Lower lobe of right lung (tissue), 2 donors: Measurements from ENCODE around the gene DPCD. TPM values are rescaled to one million over a fixed set of nuclear protein-coding genes. Genes with fewer than 3 reads are reported as not detected.

ENCODE experiments used
- ATAC-seq, 2 donors: fragments of 200-7000 bp; cut with Tn5 transposase; one replicate each; pipeline ENCODE4 v1.9.1; 2020 to 2022; ENCODE audit warnings: mild to moderate bottlenecking in 2 of 2, moderate library complexity in 2 of 2
- DNase-seq: peaks from one replicate; pipeline ENCODE4 v3.0.0-alpha.2; 2020
- H3K27ac ChIP-seq: fragments of 200-600 bp; one replicate; pipeline ENCODE4 v1.8.0; 2022
- H3K27me3 ChIP-seq: fragments of 200-600 bp; one replicate; pipeline ENCODE4 v1.8.0; 2022; ENCODE audit warnings: low read depth
- H3K36me3 ChIP-seq: fragments of 200-600 bp; one replicate; pipeline ENCODE4 v1.8.0; 2022; ENCODE audit warnings: mild to moderate bottlenecking
- H3K4me1 ChIP-seq: fragments of 200-600 bp; one replicate; pipeline ENCODE4 v1.8.0; 2022
- H3K4me3 ChIP-seq: fragments of 200-600 bp; one replicate; pipeline ENCODE4 v1.8.0; 2022; ENCODE audit warnings: mild to moderate bottlenecking
- H3K9me3 ChIP-seq: fragments of 200-600 bp; one replicate; pipeline ENCODE4 v1.8.0; 2022
- CTCF ChIP-seq: fragments of 200-600 bp; IDR thresholded peaks from one replicate; pipeline ENCODE4 v1.8.0; 2022; ENCODE audit warnings: antibody characterized with exemption, mild to moderate bottlenecking
- intact Hi-C: fragments of 100-400 bp; cut with DNase I; formaldehyde crosslinking; loops from one replicate; pipeline ENCODE4 v1.11.0; 2022
- total RNA-seq: library from RNA; stranded (reverse); fragmentation: NEBNext Ultra II Directional; extraction: Animal tissue kit (Norgen Biotek cat#: 25700); gene quantifications from one replicate; pipeline ENCODE4 v1.2.1, GENCODE V29; 2021
- donor health status: DM: no; HTN: yes; CAD: no; lungs with severe emphysema.

The DPCD gene
- total RNA-seq, 1 donor from 2014 or later = 12.9 TPM

GRCh38 chr10:101615525-101616116 lies 27.5 kb downstream of the DPCD start:
- H3K27me3 ChIP-seq = no peaks in the 10 kb centered on the region
- ATAC-seq (no peak), DNase-seq (no peak)
- no peak overlapping the region for H3K27ac ChIP-seq
- intact Hi-C loops = no loop called here
- peaks cover 66% of the 10 kb centered on the region for H3K36me3 ChIP-seq
- no peaks in the 10 kb centered on the region for H3K9me3 ChIP-seq
- no peak overlapping the region for H3K4me3 ChIP-seq
- TF ChIP-seq CTCF = no peak
- no peaks in the 10 kb centered on the region for H3K4me1 ChIP-seq

- Histone ChIP-seq H3K27ac (no peak overlapping the region), H3K4me3 (no peak overlapping the region), H3K36me3 (peaks cover 66% of the 10 kb centered on the region), H3K9me3 (no peaks in the 10 kb centered on the region), H3K4me1 (no peaks in the 10 kb centered on the region), H3K27me3 (no peaks in the 10 kb centered on the region)
- DNase-seq (no peak), ATAC-seq (no peak)
- intact Hi-C loops = no loop called here
- TF ChIP-seq CTCF = no peak
Observed at GRCh38 chr10:101616415-101617101, 28.4 kb downstream of the DPCD start.

- no peak for DNase-seq
- Histone ChIP-seq H3K4me3 (no peak overlapping the region), H3K27me3 (no peaks in the 10 kb centered on the region), H3K4me1 (no peaks in the 10 kb centered on the region), H3K36me3 (peaks cover 64% of the 10 kb centered on the region), H3K9me3 (no peaks in the 10 kb centered on the region), H3K27ac (no peak overlapping the region)
- no peak for TF ChIP-seq CTCF
- ATAC-seq = no peak
- intact Hi-C loops = no loop called here
Observed at GRCh38 chr10:101617102-101617823, 29.1 kb downstream of the DPCD start.

- no peak for TF ChIP-seq CTCF
- no peaks in the 10 kb centered on the region for H3K9me3 ChIP-seq
- no peaks in the 10 kb centered on the region for H3K4me1 ChIP-seq
- no peak overlapping the region for H3K27ac ChIP-seq
- peaks cover 65% of the 10 kb centered on the region for H3K36me3 ChIP-seq
- H3K27me3 ChIP-seq = no peaks in the 10 kb centered on the region
- DNase-seq (no peak), ATAC-seq (no peak)
- H3K4me3 ChIP-seq = no peak overlapping the region
- intact Hi-C loops = no loop called here
Observed at GRCh38 chr10:101617824-101618568, 29.9 kb downstream of the DPCD start.

- no peak for ATAC-seq
- no peaks in the 10 kb centered on the region for H3K27me3 ChIP-seq
- no peak overlapping the region for H3K4me3 ChIP-seq
- no peaks in the 10 kb centered on the region for H3K9me3 ChIP-seq
- H3K36me3 ChIP-seq = peaks cover 73% of the 10 kb centered on the region
- no peak for TF ChIP-seq CTCF
- no peak overlapping the region for H3K27ac ChIP-seq
- DNase-seq = no peak
- intact Hi-C loops = no loop called here
- no peaks in the 10 kb centered on the region for H3K4me1 ChIP-seq
Observed at GRCh38 chr10:101618871-101619270, 30.8 kb downstream of the DPCD start.
